ENCODE measurements around the gene SCPEP1. TPM values are rescaled to one million over a fixed set of nuclear protein-coding genes. Genes with fewer than 3 reads are reported as not detected.

Gene SCPEP1
- total RNA-seq, 1 experiment from 2014 or later: 44.5 TPM

DNA sequence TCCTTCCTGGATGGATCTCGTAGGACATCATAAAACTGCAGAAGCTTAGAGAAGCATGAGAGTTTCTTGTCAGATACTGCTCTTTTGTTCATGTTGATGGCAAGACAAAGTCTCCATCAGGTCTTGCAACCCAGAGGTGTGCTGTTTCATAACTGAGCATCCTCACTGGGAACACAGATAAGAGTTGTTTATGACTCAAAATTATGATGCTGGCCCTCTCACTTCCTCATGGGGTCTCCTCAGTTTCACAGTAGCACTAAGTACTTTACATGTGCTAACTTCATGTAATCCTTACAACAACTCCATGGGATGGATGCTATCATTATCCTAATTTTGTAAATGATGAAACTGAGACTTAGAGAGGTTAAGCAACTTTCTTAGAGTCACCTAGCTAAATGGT, 14.4 kb downstream of the SCPEP1 start:
- in situ Hi-C loops (cut with HindIII; ENCODE audit: low sequenced_read_pairs): no loop called here

DNA sequence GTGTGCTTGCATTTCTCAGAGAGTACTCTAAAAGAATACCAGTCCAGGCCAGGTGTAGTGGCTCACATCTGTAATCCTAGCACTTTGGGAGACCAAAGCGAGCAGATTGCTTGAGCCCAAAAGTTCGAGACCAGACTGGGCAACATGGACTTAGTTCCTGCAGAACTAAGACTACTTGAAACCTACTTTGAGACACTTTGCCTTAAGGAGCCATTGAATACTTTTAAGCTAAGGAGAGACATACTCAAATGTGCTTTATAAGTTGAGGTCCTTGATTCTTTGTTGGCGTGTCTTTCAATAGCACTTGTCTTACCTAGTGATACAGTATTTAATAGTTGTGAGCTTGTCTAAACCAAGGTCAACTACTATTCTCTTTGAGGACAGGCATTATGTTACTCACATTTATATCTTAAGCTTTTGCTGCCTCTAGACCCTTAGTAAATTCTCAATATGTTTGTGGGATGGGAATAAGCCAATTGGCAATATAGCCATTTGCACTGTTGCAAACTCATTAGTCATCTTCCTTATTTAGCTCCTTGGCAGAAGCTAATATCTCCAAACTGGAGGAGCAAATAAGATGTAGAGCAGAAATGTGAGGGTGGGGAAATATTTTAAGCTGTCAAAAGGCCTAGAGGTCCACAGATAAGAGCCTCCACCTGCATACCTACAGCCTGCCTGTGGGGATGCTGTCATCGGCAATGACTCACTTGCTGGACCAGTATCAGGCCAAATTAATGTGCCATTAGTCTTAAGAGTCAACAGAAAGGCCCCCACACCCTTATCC, 16.3 kb downstream of the SCPEP1 start:
- in situ Hi-C loops (cut with HindIII; ENCODE audit: low sequenced_read_pairs): no loop called here
- DNase-seq (ENCODE audit: low spot score): no peak

More for the DNA sequence above, 14.4 kb downstream of the SCPEP1 start:
- no peak for DNase-seq (ENCODE audit: low spot score)

DNA sequence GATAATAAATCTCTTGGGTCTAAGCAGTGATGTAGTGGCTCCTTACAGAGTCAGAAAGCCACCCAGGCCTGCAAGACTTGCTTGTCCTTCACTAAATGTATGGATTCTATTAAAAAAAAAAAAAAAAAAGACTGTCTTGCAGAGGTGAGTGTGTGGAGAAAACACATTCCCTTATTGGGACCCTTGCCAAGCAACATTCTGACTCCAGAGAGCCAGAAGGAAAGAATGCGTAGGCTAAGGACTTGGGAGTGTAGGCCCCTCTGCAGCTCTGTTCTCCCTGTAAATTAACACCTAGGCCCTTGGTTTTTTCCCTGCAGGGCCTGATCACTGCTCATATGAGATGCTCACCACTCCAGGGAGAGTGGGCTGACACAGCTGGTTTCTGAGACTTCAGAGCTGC, 17.8 kb downstream of the SCPEP1 start:
- in situ Hi-C loops (cut with HindIII; ENCODE audit: low sequenced_read_pairs): no loop called here
- no peak for DNase-seq (ENCODE audit: low spot score)

DNA sequence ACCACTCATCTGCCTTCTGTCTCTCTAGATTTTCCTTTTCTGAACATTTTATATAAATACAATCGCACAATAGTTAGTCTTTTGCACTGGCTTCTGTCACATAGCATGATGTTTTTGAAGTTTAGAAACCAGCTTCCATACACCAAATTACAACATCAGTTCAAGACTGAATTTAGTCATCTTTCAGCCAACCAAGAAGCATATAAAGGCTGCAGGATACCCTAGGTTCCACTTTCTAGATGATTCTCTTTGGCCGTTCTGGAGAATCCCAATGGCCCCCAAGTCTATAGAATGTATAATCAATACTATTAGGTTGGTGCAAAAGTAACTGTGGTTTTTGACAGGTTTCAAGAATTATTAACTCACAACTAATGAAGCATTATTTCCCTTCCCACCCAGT, 19.4 kb downstream of the SCPEP1 start:
- in situ Hi-C loops (cut with HindIII; ENCODE audit: low sequenced_read_pairs): no loop called here
- DNase-seq (ENCODE audit: low spot score): no peak

DNA sequence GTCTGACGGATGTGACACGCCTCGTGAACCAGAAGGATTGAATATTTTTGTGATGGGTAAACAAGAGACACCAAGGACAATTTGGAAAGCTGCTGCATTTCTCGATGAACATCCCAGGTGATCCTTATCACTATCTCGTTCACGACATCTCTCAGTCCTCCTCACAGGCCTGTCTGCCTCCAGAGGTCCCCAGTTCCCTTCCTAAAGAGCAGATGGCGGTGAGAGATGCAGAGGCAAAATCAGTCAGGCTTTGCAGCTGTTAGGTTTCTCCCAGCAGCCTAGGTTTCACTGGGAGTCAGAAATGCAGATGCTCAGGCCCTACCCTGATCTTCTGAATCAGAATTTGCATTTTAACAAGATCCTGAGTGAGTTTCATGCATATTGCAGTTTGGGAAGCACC, 23.6 kb downstream of the SCPEP1 start:
- in situ Hi-C loops (cut with HindIII; ENCODE audit: low sequenced_read_pairs): no loop called here
- no peak for DNase-seq (ENCODE audit: low spot score)

DNA sequence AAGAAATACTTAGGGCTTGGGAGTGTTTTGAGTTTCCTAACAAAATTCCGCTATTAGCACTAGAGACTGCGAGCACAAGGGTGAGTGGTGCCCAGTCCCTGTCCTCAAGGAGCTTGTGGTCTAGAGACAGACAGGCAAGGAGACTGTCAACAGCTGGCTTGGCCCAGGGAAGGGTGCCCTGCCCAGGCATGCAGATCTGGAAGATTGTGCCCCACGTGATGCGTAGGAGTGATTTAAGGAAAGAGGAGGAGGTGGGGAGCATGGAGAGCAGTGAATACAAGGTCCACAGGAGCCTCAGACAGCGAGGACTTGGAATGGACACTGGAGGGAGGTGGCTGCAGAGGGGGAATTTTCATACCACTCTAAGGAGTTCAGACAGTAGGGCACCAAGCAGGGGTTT, 25.0 kb downstream of the SCPEP1 start:
- DNase-seq (ENCODE audit: low spot score): no peak
- in situ Hi-C loops (cut with HindIII; ENCODE audit: low sequenced_read_pairs): no loop called here

DNA sequence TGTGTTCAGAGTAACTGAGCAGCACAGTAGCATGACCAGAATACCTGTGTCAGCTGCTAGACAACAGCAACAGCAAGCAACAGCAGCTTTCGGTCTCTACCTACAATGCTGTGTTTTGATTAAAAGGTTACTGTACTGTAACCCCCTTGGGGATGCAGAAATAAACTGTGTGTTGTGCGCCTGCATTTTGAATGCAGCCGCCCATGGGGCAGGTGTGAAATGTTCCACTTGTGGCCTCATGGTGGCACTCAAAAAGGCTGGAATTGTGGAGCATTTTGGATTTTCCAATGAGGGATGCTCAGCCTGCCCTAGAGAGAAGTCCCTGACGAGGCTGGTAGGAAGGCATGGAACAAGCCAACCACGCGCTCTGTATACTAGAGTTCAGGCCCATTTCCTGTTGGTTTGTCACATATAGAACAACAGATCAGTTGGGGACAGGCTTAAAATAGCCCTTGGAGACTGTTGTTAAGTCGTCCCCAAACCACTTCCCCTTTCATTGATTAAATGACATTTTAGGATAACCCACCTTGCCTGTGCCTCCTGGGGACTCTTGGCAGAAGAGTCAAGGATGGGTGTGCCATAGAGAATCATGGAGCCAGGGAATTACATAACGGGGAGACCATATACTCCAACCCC, 27.1 kb downstream of the SCPEP1 start:
- DNase-seq (ENCODE audit: low spot score): peak; percentile 32
- in situ Hi-C loops (cut with HindIII; ENCODE audit: low sequenced_read_pairs): no loop called here

DNA sequence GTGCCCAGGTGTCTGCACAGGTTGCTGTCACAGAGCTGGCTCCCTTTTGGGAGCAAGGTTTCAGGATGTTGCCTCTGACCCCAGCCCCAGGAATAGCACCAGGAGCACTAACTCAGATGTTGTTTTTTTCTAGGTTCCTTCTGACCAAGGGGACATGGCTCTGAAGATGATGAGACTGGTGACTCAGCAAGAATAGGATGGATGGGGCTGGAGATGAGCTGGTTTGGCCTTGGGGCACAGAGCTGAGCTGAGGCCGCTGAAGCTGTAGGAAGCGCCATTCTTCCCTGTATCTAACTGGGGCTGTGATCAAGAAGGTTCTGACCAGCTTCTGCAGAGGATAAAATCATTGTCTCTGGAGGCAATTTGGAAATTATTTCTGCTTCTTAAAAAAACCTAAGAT, 28.1 kb downstream of the SCPEP1 start:
- in situ Hi-C loops (cut with HindIII; ENCODE audit: low sequenced_read_pairs): no loop called here
- DNase-seq (ENCODE audit: low spot score): no peak

DNA sequence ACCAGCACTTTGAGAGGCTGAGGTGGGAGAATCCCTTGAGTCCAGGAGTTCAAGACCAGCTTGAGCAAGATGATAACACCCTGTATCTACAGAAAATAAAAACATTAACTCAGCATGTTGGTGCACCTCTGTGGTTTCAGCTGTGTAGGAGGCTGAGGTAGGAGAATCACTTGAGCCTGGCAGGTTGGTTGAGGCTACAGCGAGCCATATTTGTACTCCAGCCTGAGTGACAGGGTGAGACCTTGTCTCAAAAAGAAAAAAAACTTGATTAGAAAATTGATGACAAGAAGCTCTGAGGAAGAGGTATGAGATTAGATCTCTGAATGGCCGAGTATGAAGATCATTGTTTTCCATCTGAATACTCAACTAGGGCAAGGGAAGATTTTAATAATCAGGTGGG, 31.0 kb downstream of the SCPEP1 start:
- in situ Hi-C loops (cut with HindIII; ENCODE audit: low sequenced_read_pairs): no loop called here
- no peak for DNase-seq (ENCODE audit: low spot score)

DNA sequence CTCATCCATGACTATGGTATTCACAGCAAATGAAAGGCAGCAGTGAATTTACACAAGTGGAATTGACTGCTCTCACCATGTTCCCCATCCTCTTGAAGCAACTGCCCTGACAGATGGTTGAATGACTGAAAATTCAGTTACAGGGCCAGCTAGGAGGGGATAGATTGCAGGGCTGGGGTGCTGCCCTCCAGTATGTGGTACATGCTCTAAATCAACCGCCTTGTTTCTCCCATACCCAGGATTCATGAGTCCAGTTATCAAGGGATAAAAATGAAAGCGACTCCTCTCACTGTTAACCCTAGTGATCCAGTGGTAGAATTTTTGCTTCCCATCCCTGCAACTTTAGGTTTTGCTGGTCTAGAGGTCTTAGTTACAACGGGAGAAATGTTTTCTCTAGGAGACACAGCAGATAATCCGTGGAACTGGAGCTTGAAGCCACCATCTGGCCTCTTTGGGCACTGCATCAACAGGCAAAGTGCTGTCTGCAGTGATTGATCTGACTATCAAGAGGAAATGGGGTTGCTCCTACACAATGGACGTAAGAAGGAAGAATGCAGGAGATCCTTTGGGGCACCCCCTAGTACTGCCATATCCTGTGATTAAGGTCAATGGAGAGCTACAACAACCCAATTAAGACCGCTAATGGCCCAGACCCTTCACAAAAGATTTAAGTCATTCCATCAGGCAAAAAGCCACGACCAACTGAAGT, 32.0 kb downstream of the SCPEP1 start:
- in situ Hi-C loops (cut with HindIII; ENCODE audit: low sequenced_read_pairs): no loop called here

DNA sequence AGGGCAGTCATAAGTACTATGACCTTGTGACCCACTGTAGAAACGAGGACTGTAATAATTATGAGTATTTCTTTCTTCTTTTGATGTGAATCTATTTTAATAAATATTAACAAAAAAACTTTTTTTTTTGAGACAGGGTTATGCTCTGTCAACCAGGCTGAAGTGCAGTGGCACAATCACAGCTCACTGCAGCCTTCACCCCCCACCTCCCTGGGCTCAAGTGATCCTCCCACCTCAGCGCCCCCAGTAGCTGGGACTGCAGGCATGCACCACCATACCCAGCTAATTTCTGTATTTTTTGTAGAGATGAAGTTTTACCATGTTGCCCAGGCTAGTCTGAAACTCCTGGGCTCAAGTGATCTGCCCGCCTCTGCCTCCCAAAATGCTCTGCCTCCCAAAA, 32.6 kb downstream of the SCPEP1 start:
- DNase-seq (ENCODE audit: low spot score): no peak
- in situ Hi-C loops (cut with HindIII; ENCODE audit: low sequenced_read_pairs): no loop called here

More for the DNA sequence above, 32.0 kb downstream of the SCPEP1 start:
- peak; percentile 69 for DNase-seq (ENCODE audit: low spot score)

DNA sequence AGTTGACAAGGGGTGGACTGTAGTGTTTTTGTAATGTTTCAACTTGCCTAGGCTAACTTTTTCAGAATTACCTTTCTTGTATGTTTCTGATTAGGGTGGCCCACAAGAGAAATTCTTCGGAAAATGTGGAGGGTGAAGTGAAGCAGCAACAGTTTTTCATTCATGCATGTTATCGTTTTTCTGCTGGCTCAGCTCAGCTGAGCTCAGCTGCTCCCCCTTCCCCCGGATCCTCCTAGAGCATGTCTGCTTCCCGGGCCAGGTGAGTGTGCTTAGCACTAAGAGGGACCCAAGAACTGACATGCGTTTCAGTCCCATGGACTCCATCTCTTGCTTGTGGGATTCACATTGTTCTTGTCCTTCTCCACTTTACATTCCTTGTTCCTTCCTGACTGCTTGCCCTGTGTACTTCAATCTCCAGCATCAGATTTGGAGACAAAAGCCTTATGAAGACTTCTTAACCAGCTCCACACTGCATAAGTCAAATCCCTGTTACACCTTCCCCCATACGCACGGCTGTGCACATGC, 33.6 kb downstream of the SCPEP1 start:
- DNase-seq (ENCODE audit: low spot score): no peak
- in situ Hi-C loops (cut with HindIII; ENCODE audit: low sequenced_read_pairs): no loop called here

DNA sequence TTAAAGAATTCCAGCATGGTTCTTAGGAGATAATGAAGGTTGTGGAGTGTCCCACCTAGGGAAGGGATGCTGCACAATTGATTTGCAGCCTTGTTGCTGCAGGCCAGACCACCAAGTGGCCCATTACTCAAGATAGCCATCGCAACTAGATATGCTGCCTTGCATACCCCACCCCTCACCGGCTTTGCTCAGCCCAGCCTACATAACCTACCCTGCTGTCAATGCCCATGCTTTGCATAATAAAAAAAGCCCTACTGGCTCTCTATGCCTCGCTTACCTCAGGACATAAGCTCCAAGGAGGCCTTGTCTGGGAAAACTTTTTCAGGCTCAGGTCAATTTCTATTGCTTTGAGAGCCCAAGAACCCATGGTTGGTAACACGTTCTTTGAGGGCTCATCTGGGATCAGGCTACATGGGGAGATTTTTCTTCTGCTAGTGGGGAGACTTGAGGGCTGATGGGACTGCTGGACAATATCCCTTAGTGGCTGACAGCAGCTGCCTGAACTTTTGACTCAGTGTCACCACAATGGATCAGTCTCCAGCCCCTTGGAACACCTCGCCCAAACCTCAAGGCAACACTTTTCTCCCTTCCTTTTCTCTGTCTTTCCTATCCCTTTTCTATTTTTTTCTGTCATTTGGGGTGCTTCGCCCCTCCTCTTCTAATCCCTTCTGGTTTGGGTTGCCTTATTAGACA, 38.3 kb downstream of the SCPEP1 start:
- DNase-seq (ENCODE audit: low spot score): no peak
- in situ Hi-C loops (cut with HindIII; ENCODE audit: low sequenced_read_pairs): no loop called here

DNA sequence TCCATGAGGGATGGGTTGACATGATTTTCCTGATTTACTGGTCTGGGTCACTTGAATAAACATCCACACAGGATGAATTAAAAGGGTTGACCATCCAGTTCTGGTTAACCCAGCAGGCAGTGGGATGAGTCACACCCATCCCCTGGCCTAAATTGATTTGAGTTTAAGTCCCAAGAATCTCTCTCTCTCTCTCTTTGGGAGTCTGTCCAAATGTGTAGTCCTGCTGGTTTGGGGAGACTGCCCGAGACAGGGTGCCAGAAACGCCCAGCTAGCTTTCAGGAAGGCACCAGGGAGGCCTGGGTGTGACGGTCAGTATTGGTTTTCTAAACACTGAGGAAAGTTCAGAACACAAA, 38.8 kb downstream of the SCPEP1 start:
- in situ Hi-C loops (cut with HindIII; ENCODE audit: low sequenced_read_pairs): no loop called here
- no peak for DNase-seq (ENCODE audit: low spot score)

DNA sequence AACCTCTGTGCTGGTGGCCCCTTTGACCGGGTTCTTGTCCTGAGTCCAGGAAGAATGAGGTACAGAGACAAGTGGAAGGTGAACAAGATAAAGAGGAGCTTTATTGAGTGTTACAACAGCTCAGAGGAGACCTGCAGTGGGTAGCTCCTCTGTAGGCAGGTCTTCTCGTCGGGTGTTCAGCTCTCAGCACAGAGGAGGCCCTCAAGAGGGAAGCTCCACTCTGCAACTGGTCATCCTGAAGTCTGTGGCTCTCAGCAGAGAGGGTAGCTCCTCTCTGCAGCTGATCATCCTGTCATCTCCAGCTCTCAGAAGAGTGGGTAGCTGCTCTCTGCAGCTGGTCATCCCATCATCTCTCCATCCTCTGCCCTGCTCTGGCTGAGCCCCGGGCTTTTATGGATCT, 39.7 kb downstream of the SCPEP1 start:
- no peak for DNase-seq (ENCODE audit: low spot score)
- in situ Hi-C loops (cut with HindIII; ENCODE audit: low sequenced_read_pairs): no loop called here

DNA sequence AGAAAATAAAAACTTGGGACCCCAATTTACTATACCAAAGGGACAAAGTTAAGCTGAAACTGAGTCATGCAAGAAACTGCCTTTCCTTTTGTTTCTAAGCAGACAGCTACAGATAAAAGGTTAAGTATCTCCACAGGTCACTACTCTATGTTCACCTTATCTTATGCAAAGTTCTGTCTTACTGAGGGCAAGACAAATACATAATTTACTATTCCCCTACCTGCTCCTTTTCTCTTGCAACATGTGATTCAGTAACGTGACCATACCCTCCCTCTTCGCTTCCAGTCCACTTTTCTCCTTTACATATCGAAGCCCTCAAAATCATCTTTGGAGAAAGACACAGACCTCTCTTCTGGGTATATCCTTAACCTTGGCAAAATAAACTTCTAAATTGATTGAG, 42.3 kb downstream of the SCPEP1 start:
- no peak for DNase-seq (ENCODE audit: low spot score)
- in situ Hi-C loops (cut with HindIII; ENCODE audit: low sequenced_read_pairs): no loop called here

DNA sequence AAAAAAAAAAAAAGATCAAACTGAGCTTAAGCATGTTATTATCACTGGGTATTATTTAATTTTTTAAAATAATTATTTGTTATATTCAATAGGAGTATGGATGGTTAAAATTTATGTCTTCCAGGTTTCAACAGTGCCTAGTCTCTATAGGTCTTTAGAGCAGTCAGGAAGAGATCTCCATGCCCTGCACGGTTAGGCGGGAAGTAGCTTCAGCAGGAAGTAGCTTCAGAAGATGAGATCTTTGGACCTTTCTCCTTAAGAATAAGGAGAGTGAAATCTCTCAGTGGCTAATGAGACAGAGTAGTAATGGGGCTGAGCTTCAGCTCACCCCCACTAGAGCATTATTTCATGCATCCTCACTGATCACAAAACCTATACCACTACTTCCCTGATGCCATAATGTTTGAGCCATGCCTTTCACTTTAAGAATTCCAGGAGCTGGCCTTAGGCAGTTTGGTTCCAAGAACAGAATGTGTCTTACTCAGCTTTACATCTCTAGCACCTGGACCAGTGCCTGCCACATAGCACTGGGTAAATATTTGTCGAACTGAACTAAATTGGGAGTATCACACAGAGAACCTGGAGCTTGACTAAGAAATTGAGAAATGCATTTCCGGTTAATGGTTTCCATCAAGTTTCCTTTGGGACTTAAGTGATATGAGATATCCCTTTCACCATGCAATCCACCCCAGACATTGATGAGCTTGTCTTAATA, 43.5 kb downstream of the SCPEP1 start:
- in situ Hi-C loops (cut with HindIII; ENCODE audit: low sequenced_read_pairs): no loop called here
- DNase-seq (ENCODE audit: low spot score): no peak

DNA sequence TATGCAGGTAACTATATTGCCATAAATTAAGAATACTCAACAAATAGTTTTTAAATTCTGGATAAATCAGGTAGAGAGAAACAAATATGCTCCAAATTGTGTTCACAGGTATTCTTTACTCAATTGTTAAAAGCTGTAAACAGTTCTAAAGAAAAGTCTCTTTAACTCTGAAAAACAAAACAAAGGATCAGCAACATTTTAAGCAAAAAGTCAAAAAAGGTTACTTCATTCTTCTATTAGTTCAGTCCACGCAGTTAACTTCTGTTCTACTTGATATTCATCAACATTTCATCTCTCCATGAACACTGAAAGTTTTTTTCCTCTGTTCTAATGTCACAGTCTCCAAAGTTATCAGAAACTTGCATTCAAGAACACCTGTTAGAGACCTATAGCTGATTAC, 47.9 kb downstream of the SCPEP1 start:
- no peak for DNase-seq (ENCODE audit: low spot score)
- in situ Hi-C loops (cut with HindIII; ENCODE audit: low sequenced_read_pairs): no loop called here

DNA sequence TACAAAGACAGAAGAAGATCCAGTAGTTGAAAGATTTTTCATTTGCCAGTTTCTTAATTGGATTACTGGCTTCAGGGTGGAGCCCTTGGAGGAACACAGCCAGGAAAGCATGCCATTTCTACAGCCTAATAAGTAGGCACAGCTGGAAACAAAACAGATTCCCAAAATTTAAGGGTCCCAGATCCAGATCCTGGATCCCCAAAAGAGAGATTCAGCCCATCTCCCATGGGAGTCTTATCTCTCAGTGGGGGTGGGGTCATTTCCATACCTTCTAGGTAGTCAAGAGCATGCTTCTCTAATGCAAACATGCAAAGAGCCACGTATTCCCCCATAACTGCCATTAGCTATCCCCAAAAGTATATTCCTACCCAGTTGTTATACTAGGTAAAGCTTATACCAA, 49.9 kb downstream of the SCPEP1 start:
- in situ Hi-C loops (cut with HindIII; ENCODE audit: low sequenced_read_pairs): no loop called here
- no peak for DNase-seq (ENCODE audit: low spot score)
